Activated CD4-positive, alpha-beta memory T cell treated with anti-CD3 and anti-CD28 coated beads for 36 hours (primary cell): ENCODE measurements around the gene PAK6. TPM values are rescaled to one million over a fixed set of nuclear protein-coding genes. Genes with fewer than 3 reads are reported as not detected.

Source experiments
- CTCF ChIA-PET: fragments of 350-600 bp; sonication (Branson Sonifier 250); formaldehyde crosslinking; loops from one replicate; lab custom pipeline; 2021; ENCODE audit warnings: antibody characterized with exemption, inconsistent platforms; lab: Charles Lee
- POLR2A ChIA-PET: fragments of 350-600 bp; sonication (Branson Sonifier 250); formaldehyde crosslinking; loops from one replicate; lab custom pipeline; 2021; ENCODE audit warnings: antibody characterized with exemption; lab: Charles Lee
- DNase-seq: peaks from one replicate; pipeline ENCODE4 v3.0.0-alpha.2; 2020
- H3K27ac Mint-ChIP-seq: one replicate; pipeline ENCODE4 v1.8.0; 2021; ENCODE audit warnings: mixed read lengths
- H3K27me3 Mint-ChIP-seq: one replicate; pipeline ENCODE4 v1.8.0; 2021; ENCODE audit warnings: mixed read lengths
- H3K36me3 Mint-ChIP-seq: one replicate; pipeline ENCODE4 v1.8.0; 2021; ENCODE audit warnings: mixed read lengths
- H3K4me1 Mint-ChIP-seq: one replicate; pipeline ENCODE4 v1.8.0; 2021; ENCODE audit warnings: low read depth, mixed read lengths
- H3K4me3 Mint-ChIP-seq: one replicate; pipeline ENCODE4 v1.8.0; 2021; ENCODE audit warnings: mild to moderate bottlenecking, mixed read lengths
- H3K9me3 Mint-ChIP-seq: one replicate; pipeline ENCODE4 v1.8.0; 2021; ENCODE audit warnings: mixed read lengths
- intact Hi-C: fragments of 100-400 bp; cut with micrococcal nuclease; formaldehyde crosslinking; loops from one replicate; pipeline ENCODE4 v1.15.1; 2023
- total RNA-seq, 2 experiments: library from RNA; stranded (reverse); gene quantifications; one replicate each; pipeline ENCODE4 v1.2.3, GENCODE V29; 2021

PAK6 gene
- total RNA-seq, 2 experiments from 2014 or later, result 0.69 to 0.73 TPM

- Mint-ChIP-seq H3K9me3 (no peaks in the 10 kb centered on the region), H3K4me3 (no peak overlapping the region), H3K27me3 (peaks cover 30% of the 10 kb centered on the region), H3K4me1 (peaks cover 6% of the 10 kb centered on the region), H3K36me3 (no peaks in the 10 kb centered on the region), H3K27ac (no peak overlapping the region)
- DNase-seq, result no peak
- CTCF ChIA-PET, result no interaction called here
- POLR2A ChIA-PET, result no interaction called here
- intact Hi-C loops, result no loop called here
Observed at GRCh38 chr15:40251486-40252140, 12.8 kb downstream of the PAK6 start.

GRCh38 chr15:40252141-40252437 is 13.2 kb downstream of the PAK6 start:
- CTCF ChIA-PET, result interaction anchor here (1.1 kb wide), 1 partner anchor 22 kb away, joined by 4 read pairs; no protein-coding TSS in a partner anchor
- no peak overlapping the region for H3K4me3 Mint-ChIP-seq
- H3K27ac Mint-ChIP-seq, result no peak overlapping the region

GRCh38 chr15:40252438-40253166 is 13.7 kb downstream of the PAK6 start:
- Mint-ChIP-seq H3K9me3 (no peaks in the 10 kb centered on the region), H3K4me1 (peaks cover 6% of the 10 kb centered on the region), H3K27ac (no peak overlapping the region), H3K27me3 (peaks cover 30% of the 10 kb centered on the region), H3K4me3 (peak overlapping the region; percentile 38), H3K36me3 (no peaks in the 10 kb centered on the region)
- intact Hi-C loops, result no loop called here
- ChIA-PET CTCF (interaction anchor here (1.1 kb wide), 1 partner anchor 21 kb away, joined by 4 read pairs; no protein-coding TSS in a partner anchor), POLR2A (no interaction called here)
- DNase-seq, result peak; percentile 21

More at GRCh38 chr15:40252141-40252437, 13.2 kb downstream of the PAK6 start:
- H3K36me3 Mint-ChIP-seq, result no peaks in the 10 kb centered on the region
- H3K9me3 Mint-ChIP-seq, result no peaks in the 10 kb centered on the region
- H3K27me3 Mint-ChIP-seq, result peaks cover 30% of the 10 kb centered on the region
- POLR2A ChIA-PET, result no interaction called here
- peaks cover 6% of the 10 kb centered on the region for H3K4me1 Mint-ChIP-seq
- no peak for DNase-seq
- intact Hi-C loops, result no loop called here

- peaks cover 30% of the 10 kb centered on the region for H3K27me3 Mint-ChIP-seq
- CTCF ChIA-PET, result interaction anchor here (0.9 to 1.3 kb wide), 3 partner anchors 9 to 36 kb away, joined by 3 to 4 read pairs (median 4); no protein-coding TSS in a partner anchor
- peak overlapping the region; percentile 38 for H3K4me3 Mint-ChIP-seq
- no peaks in the 10 kb centered on the region for H3K9me3 Mint-ChIP-seq
- H3K27ac Mint-ChIP-seq, result no peak overlapping the region
- H3K36me3 Mint-ChIP-seq, result no peaks in the 10 kb centered on the region
- POLR2A ChIA-PET, result no interaction called here
- peaks cover 6% of the 10 kb centered on the region for H3K4me1 Mint-ChIP-seq
- intact Hi-C loops, result no loop called here
- DNase-seq, result no peak
Observed at GRCh38 chr15:40253167-40253790, 14.4 kb downstream of the PAK6 start.

GRCh38 chr15:40254452-40254851 is 15.6 kb downstream of the PAK6 start:
- intact Hi-C loops, result no loop called here
- Mint-ChIP-seq H3K36me3 (no peaks in the 10 kb centered on the region), H3K27ac (no peak overlapping the region), H3K27me3 (peaks cover 30% of the 10 kb centered on the region), H3K9me3 (no peaks in the 10 kb centered on the region), H3K4me3 (no peak overlapping the region), H3K4me1 (peaks cover 6% of the 10 kb centered on the region)
- no peak for DNase-seq
- ChIA-PET POLR2A (no interaction called here), CTCF (interaction anchor here (0.8 to 1.6 kb wide), 7 partner anchors 10 to 209 kb away, joined by 3 to 10 read pairs (median 3); no protein-coding TSS in a partner anchor)

- intact Hi-C loops, result no loop called here
- CTCF ChIA-PET, result interaction anchor here (0.8 to 1.7 kb wide), 7 partner anchors 11 to 210 kb away, joined by 3 to 10 read pairs (median 3); no protein-coding TSS in a partner anchor
- H3K36me3 Mint-ChIP-seq, result no peaks in the 10 kb centered on the region
- POLR2A ChIA-PET, result no interaction called here
- no peak for DNase-seq
- H3K4me3 Mint-ChIP-seq, result no peak overlapping the region
- H3K27ac Mint-ChIP-seq, result no peak overlapping the region
- H3K27me3 Mint-ChIP-seq, result peaks cover 30% of the 10 kb centered on the region
- H3K4me1 Mint-ChIP-seq, result peaks cover 6% of the 10 kb centered on the region
- no peaks in the 10 kb centered on the region for H3K9me3 Mint-ChIP-seq
Observed at GRCh38 chr15:40255033-40255432, 16.2 kb downstream of the PAK6 start.

GRCh38 chr15:40256638-40257235 is 17.9 kb downstream of the PAK6 start:
- no peak for DNase-seq
- Mint-ChIP-seq H3K4me3 (no peak overlapping the region), H3K4me1 (peaks cover 6% of the 10 kb centered on the region), H3K36me3 (no peaks in the 10 kb centered on the region), H3K27ac (no peak overlapping the region), H3K27me3 (peaks cover 22% of the 10 kb centered on the region), H3K9me3 (no peaks in the 10 kb centered on the region)
- ChIA-PET CTCF (interaction anchor here (1.4 to 1.7 kb wide), 2 partner anchors 18 to 64 kb away, joined by 5 to 7 read pairs; no protein-coding TSS in a partner anchor), POLR2A (no interaction called here)
- intact Hi-C loops, result no loop called here

- DNase-seq, result no peak
- Mint-ChIP-seq H3K4me1 (peaks cover 6% of the 10 kb centered on the region), H3K27ac (no peak overlapping the region), H3K36me3 (no peaks in the 10 kb centered on the region), H3K27me3 (peaks cover 22% of the 10 kb centered on the region), H3K4me3 (no peak overlapping the region), H3K9me3 (no peaks in the 10 kb centered on the region)
- ChIA-PET CTCF (interaction anchor here (1.2 to 1.4 kb wide), 3 partner anchors 17 to 21 kb away, joined by 3 to 7 read pairs (median 5); no protein-coding TSS in a partner anchor), POLR2A (no interaction called here)
- intact Hi-C loops, result no loop called here
Observed at GRCh38 chr15:40257656-40258450, 19.0 kb downstream of the PAK6 start.

GRCh38 chr15:40258544-40258943 is 19.7 kb downstream of the PAK6 start:
- POLR2A ChIA-PET, result no interaction called here

GRCh38 chr15:40259021-40259420 is 20.2 kb downstream of the PAK6 start:
- Mint-ChIP-seq H3K9me3 (no peaks in the 10 kb centered on the region), H3K27ac (no peak overlapping the region), H3K4me1 (no peaks in the 10 kb centered on the region), H3K36me3 (no peaks in the 10 kb centered on the region), H3K27me3 (peaks cover 12% of the 10 kb centered on the region), H3K4me3 (no peak overlapping the region)
- CTCF ChIA-PET, result interaction anchor here (1.2 to 1.3 kb wide), 2 partner anchors 16 to 20 kb away, joined by 3 to 5 read pairs; no protein-coding TSS in a partner anchor
- DNase-seq, result no peak
- POLR2A ChIA-PET, result no interaction called here
- intact Hi-C loops, result no loop called here

More at GRCh38 chr15:40258544-40258943, 19.7 kb downstream of the PAK6 start:
- Mint-ChIP-seq H3K27ac (no peak overlapping the region), H3K36me3 (no peaks in the 10 kb centered on the region), H3K4me1 (no peaks in the 10 kb centered on the region), H3K9me3 (no peaks in the 10 kb centered on the region), H3K4me3 (no peak overlapping the region), H3K27me3 (peaks cover 16% of the 10 kb centered on the region)
- intact Hi-C loops, result no loop called here
- no peak for DNase-seq
- CTCF ChIA-PET, result interaction anchor here (1.2 to 1.3 kb wide), 2 partner anchors 16 to 21 kb away, joined by 3 to 5 read pairs; no protein-coding TSS in a partner anchor
